GM23338 (cell line): ENCODE measurements around the gene ZNF776. TPM values are rescaled to one million over a fixed set of nuclear protein-coding genes. Genes with fewer than 3 reads are reported as not detected.

Experiments
- ATAC-seq: fragments of 200-7000 bp; cut with Tn5 transposase; 3 replicates; pipeline ENCODE4 v1.9.1; 2020
- DNase-seq: peaks from one replicate; pipeline ENCODE4 v3.0.0-alpha.2; 2015; ENCODE audit warnings: low spot score
- H2AFZ ChIP-seq: fragments of 200-600 bp; sonication (generic); 2 replicates; pipeline ENCODE4 v1.8.0; 2016; ENCODE audit warnings: antibody characterized with exemption, mild to moderate bottlenecking, moderate library complexity
- H3F3A ChIP-seq: fragments of 200-600 bp; sonication (generic); replicated peaks from 2 replicates; pipeline ENCODE4 v1.8.0; 2017; ENCODE audit warnings: antibody characterized with exemption, mixed run types, low read depth
- H3K27ac ChIP-seq: fragments of 200-600 bp; sonication (generic); 2 replicates; pipeline ENCODE4 v1.6.1; 2016; ENCODE audit warnings: low read depth
- H3K27me3 ChIP-seq: fragments of 200-600 bp; sonication (generic); 2 replicates; pipeline ENCODE4 v1.8.0; 2016; ENCODE audit warnings: mild to moderate bottlenecking, mixed run types, moderate library complexity; ENCODE audit not compliant: insufficient read depth
- H3K36me3 ChIP-seq: fragments of 200-600 bp; sonication (generic); 2 replicates; pipeline ENCODE4 v1.8.0; 2016; ENCODE audit warnings: mild to moderate bottlenecking; ENCODE audit not compliant: insufficient read depth
- H3K4me1 ChIP-seq: fragments of 200-600 bp; sonication (generic); 2 replicates; pipeline ENCODE4 v1.8.0; 2016; ENCODE audit warnings: mild to moderate bottlenecking, moderate library complexity; ENCODE audit not compliant: insufficient read depth
- H3K4me2 ChIP-seq: fragments of 200-600 bp; sonication (generic); 2 replicates; pipeline ENCODE4 v1.7.1; 2017; ENCODE audit warnings: mixed run types
- H3K4me3 ChIP-seq: fragments of 200-600 bp; sonication (generic); 2 replicates; pipeline ENCODE4 v1.6.1; 2016; ENCODE audit warnings: mixed run types
- H3K79me2 ChIP-seq: fragments of 200-600 bp; sonication (generic); replicated peaks from 2 replicates; pipeline ENCODE4 v1.8.0; 2017; ENCODE audit warnings: mild to moderate bottlenecking; ENCODE audit not compliant: insufficient read depth
- H3K9me2 ChIP-seq: fragments of 200-600 bp; sonication (generic); 2 replicates; pipeline ENCODE4 v1.8.0; 2017; ENCODE audit not compliant: insufficient read depth
- H4K20me1 ChIP-seq: fragments of 200-600 bp; sonication (generic); replicated peaks from 2 replicates; pipeline ENCODE4 v1.8.0; 2017; ENCODE audit warnings: mild to moderate bottlenecking; ENCODE audit not compliant: insufficient read depth
- H3K27ac Mint-ChIP-seq: 2 replicates; pipeline ENCODE4 v1.8.0; 2020; ENCODE audit warnings: inconsistent platforms, mild to moderate bottlenecking, moderate library complexity, mixed read lengths
- H3K27me3 Mint-ChIP-seq: 3 replicates; pipeline ENCODE4 v1.8.0; 2022; ENCODE audit warnings: low read depth, mild to moderate bottlenecking, moderate library complexity, mixed read lengths, inconsistent platforms; ENCODE audit not compliant: insufficient read depth, poor library complexity
- H3K36me3 Mint-ChIP-seq: 3 replicates; pipeline ENCODE4 v1.8.0; 2021; ENCODE audit warnings: low read depth, mild to moderate bottlenecking, inconsistent platforms, moderate library complexity, mixed read lengths
- H3K4me1 Mint-ChIP-seq: 3 replicates; pipeline ENCODE4 v1.8.0; 2020; ENCODE audit warnings: mild to moderate bottlenecking, inconsistent platforms, mixed read lengths
- H3K4me3 Mint-ChIP-seq: 3 replicates; pipeline ENCODE4 v1.8.0; 2021; ENCODE audit warnings: moderate library complexity, mild to moderate bottlenecking, inconsistent platforms, mixed read lengths
- H3K9me3 Mint-ChIP-seq: 3 replicates; pipeline ENCODE4 v1.8.0; 2020; ENCODE audit warnings: moderate library complexity, mild to moderate bottlenecking, inconsistent platforms, mixed read lengths
- CREB1 ChIP-seq: fragments of 250-450 bp; sonication (Bioruptor Pico); IDR thresholded peaks from 2 replicates; pipeline ENCODE4 v1.5.0; 2020; ENCODE audit warnings: low read depth, mild to moderate bottlenecking, moderate library complexity
- EZH2 ChIP-seq: fragments of 200-600 bp; sonication (generic); IDR thresholded peaks from one replicate; pipeline ENCODE4 v1.8.0; 2017; ENCODE audit warnings: antibody characterized with exemption, mild to moderate bottlenecking, low read depth; ENCODE audit not compliant: unreplicated experiment
- EZH2phosphoT487 ChIP-seq: fragments of 200-600 bp; sonication (generic); IDR thresholded peaks from one replicate; pipeline ENCODE4 v1.8.1; 2018; ENCODE audit warnings: antibody characterized with exemption; ENCODE audit not compliant: unreplicated experiment
- JUNB ChIP-seq: IDR thresholded peaks from one replicate; pipeline ENCODE4 v1.6.1; 2016; ENCODE audit warnings: antibody characterized with exemption; ENCODE audit not compliant: unreplicated experiment
- POLR2AphosphoS5 ChIP-seq: IDR thresholded peaks from 2 replicates; pipeline ENCODE4 v1.6.1; 2016; ENCODE audit warnings: antibody characterized with exemption, low read depth
- ZNF114 ChIP-seq: fragments of 250-450 bp; sonication (Bioruptor Pico); IDR thresholded peaks from 2 replicates; pipeline ENCODE4 v1.5.0; 2020; ENCODE audit warnings: mild to moderate bottlenecking, moderate library complexity
- ZNF331 ChIP-seq: fragments of 250-450 bp; sonication (Bioruptor Pico); IDR thresholded peaks from 2 replicates; pipeline ENCODE4 v1.5.0; 2020; ENCODE audit warnings: low read depth, mild to moderate bottlenecking, moderate library complexity
- polyA plus RNA-seq: library from polyadenylated mRNA; unstranded; fragments of >200 nt; fragmentation: Nextera tagmentation; extraction: Ambion mirVana; gene quantifications from 2 replicates; pipeline ENCODE4 v1.2.1, GENCODE V29; 2016
- total RNA-seq: library from RNA; depleted of rRNA; stranded (reverse); fragments of >200 nt; shearing (Covaris generic); gene quantifications from 2 replicates; pipeline ENCODE4 v1.2.3, GENCODE V29; 2014
- TF ChIP-seq, protein P1 (sequence below): IDR thresholded peaks from 2 replicates; pipeline ENCODE4 v1.6.1; 2016; ENCODE audit warnings: antibody characterized with exemption
- TF ChIP-seq, protein P2 (sequence below), 2 experiments: fragments of 200-600 bp in 1 of 2; sonication (generic) in 1 of 2; conservative IDR thresholded peaks; 2 replicates each; pipeline versions ENCODE4 v1.5.1 to v1.6.1; 2016 to 2017; ENCODE audit warnings: antibody characterized with exemption in 2 of 2, low read depth in 2 of 2, mild to moderate bottlenecking in 2 of 2, moderate library complexity in 1 of 2
- TF ChIP-seq, protein P3 (sequence below): IDR thresholded peaks from one replicate; pipeline ENCODE4 v1.6.1; 2018; ENCODE audit warnings: antibody characterized with exemption; ENCODE audit not compliant: unreplicated experiment

The ZNF776 gene
- total and polyA plus RNA-seq, 2 experiments from 2014 or later = 5.9 to 19.4 TPM

DNA sequence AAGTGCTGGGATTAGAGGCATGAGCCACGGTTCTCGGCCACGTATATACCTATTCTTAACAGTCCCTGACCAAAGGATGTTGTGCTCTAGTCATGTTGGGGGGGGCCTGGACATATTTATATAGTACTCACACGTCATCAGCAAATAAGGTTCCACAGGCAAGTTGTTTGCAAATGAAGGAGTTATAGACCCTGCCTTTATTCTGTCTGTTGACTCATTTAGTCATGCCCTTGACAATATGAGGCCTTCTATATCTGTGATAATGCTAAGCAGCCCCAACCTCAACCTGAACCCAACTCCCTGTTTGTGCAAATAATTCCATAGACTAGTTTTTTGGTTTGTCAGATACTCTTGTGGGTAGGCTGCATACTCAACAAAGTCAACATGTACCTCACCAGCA is 31.7 kb downstream of the ZNF776 start:
- Histone ChIP-seq H4K20me1 (peaks cover 12% of the 10 kb centered on the region), H3K27me3 (no peaks in the 10 kb centered on the region), H3K79me2 (peaks cover 79% of the 10 kb centered on the region), H3K9me2 (no peaks in the 10 kb centered on the region), H3K4me2 (no peak overlapping the region), H3K4me1 (no peaks in the 10 kb centered on the region), H3K27ac (no peak overlapping the region), H3K4me3 (no peak overlapping the region), H3K36me3 (peaks cover 25% of the 10 kb centered on the region), H2AFZ (no peak overlapping the region), H3F3A (0 out of 2 replicates have a peak, but pooled peaks cover 7% of the 10 kb centered on the region)
- Mint-ChIP-seq H3K4me1 (no peaks in the 10 kb centered on the region), H3K4me3 (no peak overlapping the region), H3K27ac (no peak overlapping the region), H3K9me3 (no peaks in the 10 kb centered on the region; the same call in 2 of the 3 replicates), H3K27me3 (peaks cover 3% of the 10 kb centered on the region), H3K36me3 (peaks cover 53% of the 10 kb centered on the region)
- no peak for ATAC-seq
- TF ChIP-seq JUNB (no peak), EZH2 (no peak), ZNF114 (CRISPR knock-in tag) (no peak), CREB1 (CRISPR knock-in tag) (no peak), POLR2AphosphoS5 (no peak), ZNF331 (CRISPR knock-in tag) (no peak), EZH2phosphoT487 (no peak)
- TF ChIP-seq, protein P1, sequence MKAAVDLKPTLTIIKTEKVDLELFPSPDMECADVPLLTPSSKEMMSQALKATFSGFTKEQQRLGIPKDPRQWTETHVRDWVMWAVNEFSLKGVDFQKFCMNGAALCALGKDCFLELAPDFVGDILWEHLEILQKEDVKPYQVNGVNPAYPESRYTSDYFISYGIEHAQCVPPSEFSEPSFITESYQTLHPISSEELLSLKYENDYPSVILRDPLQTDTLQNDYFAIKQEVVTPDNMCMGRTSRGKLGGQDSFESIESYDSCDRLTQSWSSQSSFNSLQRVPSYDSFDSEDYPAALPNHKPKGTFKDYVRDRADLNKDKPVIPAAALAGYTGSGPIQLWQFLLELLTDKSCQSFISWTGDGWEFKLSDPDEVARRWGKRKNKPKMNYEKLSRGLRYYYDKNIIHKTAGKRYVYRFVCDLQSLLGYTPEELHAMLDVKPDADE = no peak
- TF ChIP-seq, protein P2, sequence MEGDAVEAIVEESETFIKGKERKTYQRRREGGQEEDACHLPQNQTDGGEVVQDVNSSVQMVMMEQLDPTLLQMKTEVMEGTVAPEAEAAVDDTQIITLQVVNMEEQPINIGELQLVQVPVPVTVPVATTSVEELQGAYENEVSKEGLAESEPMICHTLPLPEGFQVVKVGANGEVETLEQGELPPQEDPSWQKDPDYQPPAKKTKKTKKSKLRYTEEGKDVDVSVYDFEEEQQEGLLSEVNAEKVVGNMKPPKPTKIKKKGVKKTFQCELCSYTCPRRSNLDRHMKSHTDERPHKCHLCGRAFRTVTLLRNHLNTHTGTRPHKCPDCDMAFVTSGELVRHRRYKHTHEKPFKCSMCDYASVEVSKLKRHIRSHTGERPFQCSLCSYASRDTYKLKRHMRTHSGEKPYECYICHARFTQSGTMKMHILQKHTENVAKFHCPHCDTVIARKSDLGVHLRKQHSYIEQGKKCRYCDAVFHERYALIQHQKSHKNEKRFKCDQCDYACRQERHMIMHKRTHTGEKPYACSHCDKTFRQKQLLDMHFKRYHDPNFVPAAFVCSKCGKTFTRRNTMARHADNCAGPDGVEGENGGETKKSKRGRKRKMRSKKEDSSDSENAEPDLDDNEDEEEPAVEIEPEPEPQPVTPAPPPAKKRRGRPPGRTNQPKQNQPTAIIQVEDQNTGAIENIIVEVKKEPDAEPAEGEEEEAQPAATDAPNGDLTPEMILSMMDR (conservative IDR thresholded peaks at IDR 0.05; ENCODE audit: low read depth in 2 of 2) = no peak
- DNase-seq = no peak

DNA sequence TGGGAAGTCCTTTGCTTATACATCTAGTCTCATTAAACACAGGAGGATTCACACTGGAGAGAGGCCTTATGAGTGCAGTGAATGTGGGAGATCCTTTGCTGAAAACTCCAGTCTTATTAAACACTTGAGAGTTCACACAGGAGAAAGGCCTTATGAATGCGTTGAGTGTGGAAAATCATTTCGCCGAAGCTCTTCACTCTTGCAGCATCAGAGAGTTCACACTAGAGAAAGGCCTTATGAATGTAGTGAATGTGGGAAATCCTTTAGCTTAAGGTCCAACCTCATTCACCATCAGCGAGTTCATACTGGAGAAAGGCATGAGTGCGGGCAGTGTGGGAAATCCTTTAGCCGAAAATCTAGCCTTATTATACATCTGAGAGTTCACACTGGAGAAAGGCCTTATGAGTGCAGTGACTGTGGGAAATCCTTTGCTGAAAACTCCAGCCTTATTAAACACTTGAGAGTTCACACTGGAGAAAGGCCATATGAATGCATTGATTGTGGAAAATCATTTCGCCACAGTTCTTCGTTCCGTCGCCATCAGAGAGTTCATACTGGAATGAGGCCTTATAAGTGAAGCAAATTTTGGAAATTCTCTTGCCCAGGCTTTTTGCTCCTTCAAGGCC is 32.7 kb downstream of the ZNF776 start:
- H3F3A ChIP-seq = 0 out of 2 replicates have a peak, but pooled peaks cover 9% of the 10 kb centered on the region
- DNase-seq (no peak), ATAC-seq (no peak)
- peaks cover 10% of the 10 kb centered on the region for H4K20me1 ChIP-seq
- Mint-ChIP-seq H3K4me1 (no peaks in the 10 kb centered on the region), H3K4me3 (no peak overlapping the region), H3K27me3 (no peaks in the 10 kb centered on the region), H3K9me3 (no peaks in the 10 kb centered on the region; the same call in 2 of the 3 replicates), H3K27ac (no peak overlapping the region), H3K36me3 (peaks cover 48% of the 10 kb centered on the region)
- no peaks in the 10 kb centered on the region for H3K9me2 ChIP-seq
- H3K27me3 ChIP-seq = no peaks in the 10 kb centered on the region
- peaks cover 69% of the 10 kb centered on the region for H3K79me2 ChIP-seq
- H3K4me1 ChIP-seq = no peaks in the 10 kb centered on the region
- TF ChIP-seq ZNF331 (CRISPR knock-in tag) = no peak
- TF ChIP-seq, protein P3, sequence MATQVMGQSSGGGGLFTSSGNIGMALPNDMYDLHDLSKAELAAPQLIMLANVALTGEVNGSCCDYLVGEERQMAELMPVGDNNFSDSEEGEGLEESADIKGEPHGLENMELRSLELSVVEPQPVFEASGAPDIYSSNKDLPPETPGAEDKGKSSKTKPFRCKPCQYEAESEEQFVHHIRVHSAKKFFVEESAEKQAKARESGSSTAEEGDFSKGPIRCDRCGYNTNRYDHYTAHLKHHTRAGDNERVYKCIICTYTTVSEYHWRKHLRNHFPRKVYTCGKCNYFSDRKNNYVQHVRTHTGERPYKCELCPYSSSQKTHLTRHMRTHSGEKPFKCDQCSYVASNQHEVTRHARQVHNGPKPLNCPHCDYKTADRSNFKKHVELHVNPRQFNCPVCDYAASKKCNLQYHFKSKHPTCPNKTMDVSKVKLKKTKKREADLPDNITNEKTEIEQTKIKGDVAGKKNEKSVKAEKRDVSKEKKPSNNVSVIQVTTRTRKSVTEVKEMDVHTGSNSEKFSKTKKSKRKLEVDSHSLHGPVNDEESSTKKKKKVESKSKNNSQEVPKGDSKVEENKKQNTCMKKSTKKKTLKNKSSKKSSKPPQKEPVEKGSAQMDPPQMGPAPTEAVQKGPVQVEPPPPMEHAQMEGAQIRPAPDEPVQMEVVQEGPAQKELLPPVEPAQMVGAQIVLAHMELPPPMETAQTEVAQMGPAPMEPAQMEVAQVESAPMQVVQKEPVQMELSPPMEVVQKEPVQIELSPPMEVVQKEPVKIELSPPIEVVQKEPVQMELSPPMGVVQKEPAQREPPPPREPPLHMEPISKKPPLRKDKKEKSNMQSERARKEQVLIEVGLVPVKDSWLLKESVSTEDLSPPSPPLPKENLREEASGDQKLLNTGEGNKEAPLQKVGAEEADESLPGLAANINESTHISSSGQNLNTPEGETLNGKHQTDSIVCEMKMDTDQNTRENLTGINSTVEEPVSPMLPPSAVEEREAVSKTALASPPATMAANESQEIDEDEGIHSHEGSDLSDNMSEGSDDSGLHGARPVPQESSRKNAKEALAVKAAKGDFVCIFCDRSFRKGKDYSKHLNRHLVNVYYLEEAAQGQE = no peak
- H3K27ac ChIP-seq = peak overlapping the region; percentile 45; the same call in 1 of the 2 replicates
- H2AFZ ChIP-seq = no peak overlapping the region
- H3K4me3 ChIP-seq = no peak overlapping the region
- H3K4me2 ChIP-seq = no peak overlapping the region
- H3K36me3 ChIP-seq = peaks cover 25% of the 10 kb centered on the region
